HepG2 (cell line): ENCODE results near the gene TOGARAM1. TPM values are rescaled to one million over a fixed set of nuclear protein-coding genes. Genes with fewer than 3 reads are reported as not detected.

ENCODE experiments used
- ATF1 ChIP-seq: IDR thresholded peaks from 2 replicates; pipeline ENCODE4 v1.6.1; 2016; ENCODE audit warnings: mild to moderate bottlenecking, control low read depth
- ELF4 ChIP-seq: sonication (generic); formaldehyde crosslinking; IDR thresholded peaks from 2 replicates; pipeline ENCODE4 v1.5.0; 2020; ENCODE audit warnings: missing genetic modification reagents, mild to moderate bottlenecking, moderate library complexity, borderline replicate concordance
- FOXA3 ChIP-seq: IDR thresholded peaks from 2 replicates; pipeline ENCODE4 v1.6.1; 2016; ENCODE audit warnings: missing genetic modification reagents, missing compliant biosample characterization
- HDAC2 ChIP-seq: sonication (generic); formaldehyde crosslinking; IDR thresholded peaks from 2 replicates; pipeline ENCODE4 v1.4.0; 2020; ENCODE audit warnings: missing genetic modification reagents
- MNT ChIP-seq: fragments of 450-650 bp; IDR thresholded peaks from 2 replicates; pipeline ENCODE4 v1.6.1; 2016
- NFIB ChIP-seq: sonication (generic); formaldehyde crosslinking; IDR thresholded peaks from 2 replicates; pipeline ENCODE4 v1.9.0; 2021; ENCODE audit warnings: missing genetic modification reagents, mild to moderate bottlenecking, borderline replicate concordance
- NR2C2 ChIP-seq: sonication (generic); formaldehyde crosslinking; IDR thresholded peaks from 2 replicates; pipeline ENCODE4 v1.4.0; 2020; ENCODE audit warnings: missing genetic modification reagents, mild to moderate bottlenecking, moderate library complexity, borderline replicate concordance
- NR2F1 ChIP-seq, 2 experiments: fragments of 450-650 bp in 1 of 2; formaldehyde crosslinking in 1 of 2; IDR thresholded peaks; 2 replicates each; pipeline versions ENCODE4 v1.5.0 to v1.6.1; 2016 to 2020; ENCODE audit warnings: mild to moderate bottlenecking in 1 of 2, missing compliant biosample characterization in 1 of 2, missing genetic modification reagents in 1 of 2, moderate library complexity in 1 of 2
- REXO4 ChIP-seq: sonication (generic); formaldehyde crosslinking; IDR thresholded peaks from 2 replicates; pipeline ENCODE4 v1.8.0; 2022; ENCODE audit warnings: missing genetic modification reagents, mild to moderate bottlenecking, borderline replicate concordance
- SIX1 ChIP-seq: sonication (generic); formaldehyde crosslinking; IDR thresholded peaks from 2 replicates; pipeline ENCODE4 v1.4.0; 2020; ENCODE audit warnings: missing genetic modification reagents, borderline replicate concordance
- SRSF9 ChIP-seq: fragments of 200-400 bp; formaldehyde crosslinking; IDR thresholded peaks from 2 replicates; pipeline ENCODE4 v1.6.1; 2018; ENCODE audit warnings: borderline replicate concordance, mild to moderate bottlenecking, low read depth, low read length; ENCODE audit not compliant: insufficient read depth, poor library complexity, severe bottlenecking
- STAT5B ChIP-seq: sonication (generic); formaldehyde crosslinking; IDR thresholded peaks from 2 replicates; pipeline ENCODE4 v1.4.0; 2020; ENCODE audit warnings: missing genetic modification reagents
- ZBED4 ChIP-seq: sonication (generic); formaldehyde crosslinking; IDR thresholded peaks from 2 replicates; pipeline ENCODE4 v1.4.0; 2020; ENCODE audit warnings: missing genetic modification reagents, borderline replicate concordance
- ZBTB7B ChIP-seq: sonication (generic); formaldehyde crosslinking; IDR thresholded peaks from 2 replicates; pipeline ENCODE4 v1.4.0; 2020; ENCODE audit warnings: missing genetic modification reagents
- ZFP36 ChIP-seq: fragments of 150-350 bp; IDR thresholded peaks from 2 replicates; pipeline ENCODE4 v1.6.1; 2018; ENCODE audit warnings: borderline replicate concordance, low read length, low read depth; ENCODE audit not compliant: partially characterized antibody
- ZGPAT ChIP-seq: IDR thresholded peaks from 2 replicates; pipeline ENCODE4 v1.6.1; 2016; ENCODE audit warnings: mild to moderate bottlenecking
- ZKSCAN5 ChIP-seq: sonication (generic); formaldehyde crosslinking; IDR thresholded peaks from 2 replicates; pipeline ENCODE4 v1.5.1; 2020; ENCODE audit warnings: mild to moderate bottlenecking, missing genetic modification reagents
- ZNF331 ChIP-seq: sonication (generic); formaldehyde crosslinking; IDR thresholded peaks from 2 replicates; pipeline ENCODE4 v1.4.0; 2020; ENCODE audit warnings: missing genetic modification reagents
- ZNF510 ChIP-seq: sonication (generic); formaldehyde crosslinking; IDR thresholded peaks from 2 replicates; pipeline ENCODE4 v1.4.0; 2020; ENCODE audit warnings: low read depth, mild to moderate bottlenecking, missing genetic modification reagents
- ZNF574 ChIP-seq: sonication (generic); formaldehyde crosslinking; IDR thresholded peaks from 2 replicates; pipeline ENCODE4 v1.4.0; 2020; ENCODE audit warnings: missing genetic modification reagents
- ZNF780A ChIP-seq: sonication (generic); formaldehyde crosslinking; IDR thresholded peaks from 2 replicates; pipeline ENCODE4 v1.8.0; 2022; ENCODE audit warnings: mild to moderate bottlenecking, missing genetic modification reagents, moderate library complexity
- polyA plus RNA-seq, 8 experiments: library from polyadenylated mRNA; depleted of rRNA in 3 of 8; stranded (reverse) in 7 of 8; unstranded in 1 of 8; fragments of >200 nt; fragmentation: Illumina TruSeq in 4 of 8; extraction: Trizol in 4 of 8; gene quantifications; 2 replicates each; pipeline versions ENCODE4 v1.2.1 to v1.2.3, GENCODE V29; 2011 to 2016; ENCODE audit warnings: low read depth in 4 of 8, missing spikeins in 1 of 8, mixed read lengths in 1 of 8; ENCODE audit not compliant: insufficient read depth in 1 of 8
- total RNA-seq, 5 experiments: library from RNA; depleted of rRNA; stranded (reverse); fragments of >200 nt; fragmentation: Illumina TruSeq; extraction: Trizol; gene quantifications; 2 replicates each; pipeline ENCODE4 v1.2.3, GENCODE V29; 2016; ENCODE audit warnings: low read depth in 1 of 5

The TOGARAM1 gene
- total and polyA plus RNA-seq, 2 of the 13 experiments (the other 11 are each of a cell fraction or from before 2014, with no cell fraction given), result 5.6 to 9.8 TPM

GRCh38 chr14:45057881-45058364 is 95.9 kb downstream of the TOGARAM1 start (continued):
- TF ChIP-seq SRSF9, result no peak
- no peak for TF ChIP-seq ATF1 (CRISPR knock-in tag)
- TF ChIP-seq NR2F1 (CRISPR knock-in tag; IDR thresholded peaks at IDR 0.05), result peak; percentile 65 to 84; a peak in 3 of 4 replicates
- TF ChIP-seq FOXA3 (CRISPR knock-in tag), result peak; percentile 85
- no peak for TF ChIP-seq ZKSCAN5 (CRISPR knock-in tag)
- TF ChIP-seq MNT, result peak; percentile 10; the same call in 1 of the 2 replicates
- no peak for TF ChIP-seq ELF4 (CRISPR knock-in tag)
- TF ChIP-seq NR2C2 (CRISPR knock-in tag), result peak; percentile 82
- no peak for TF ChIP-seq ZNF510 (CRISPR knock-in tag)
- peak; percentile 29; the same call in 1 of the 2 replicates for TF ChIP-seq ZNF331
- no peak for TF ChIP-seq ZNF780A (CRISPR knock-in tag)
- TF ChIP-seq ZNF574 (CRISPR knock-in tag), result no peak
- TF ChIP-seq ZFP36, result no peak
- TF ChIP-seq ZGPAT, result peak; percentile 59; the same call in 1 of the 2 replicates
- TF ChIP-seq HDAC2, result peak; percentile 37; the same call in 1 of the 2 replicates
- TF ChIP-seq REXO4, result no peak
- TF ChIP-seq NFIB (CRISPR knock-in tag), result no peak
- TF ChIP-seq STAT5B (CRISPR knock-in tag), result no peak
- no peak for TF ChIP-seq SIX1
- TF ChIP-seq ZBED4 (CRISPR knock-in tag), result no peak
- no peak for TF ChIP-seq ZBTB7B (CRISPR knock-in tag)
- TF ChIP-seq, all 625 proteins: peak for 62
